Esophagus muscularis mucosa (tissue), 4 donors: Measurements from ENCODE around the gene MORN5. TPM values are rescaled to one million over a fixed set of nuclear protein-coding genes. Genes with fewer than 3 reads are reported as not detected.

Experiments
- DNase-seq: peaks from one replicate; pipeline ENCODE4 v3.0.0-alpha.2; 2017; ENCODE audit errors: extremely low spot score
- H3K27ac ChIP-seq, 4 donors: fragments of 200-600 bp; sonication (generic); replicated peaks in 1 of 4; 1 replicate in 3 of 4; 2 replicates in 1 of 4; pipeline ENCODE4 v1.5.1; 2016 to 2019; ENCODE audit warnings: mild to moderate bottlenecking in 1 of 4
- H3K27me3 ChIP-seq, 4 donors: fragments of 200-600 bp; sonication (generic); one replicate each; pipeline versions ENCODE4 v1.5.1 to v1.6.0; 2016 to 2019
- H3K36me3 ChIP-seq, 4 donors: fragments of 200-600 bp; sonication (generic); one replicate each; pipeline ENCODE4 v1.5.1; 2016 to 2019
- H3K4me1 ChIP-seq, 4 donors: fragments of 200-600 bp; sonication (generic); one replicate each; pipeline ENCODE4 v1.5.1; 2016 to 2019
- H3K4me3 ChIP-seq, 4 donors: fragments of 200-600 bp; sonication (generic); 1 replicate in 2 of 4; 2 replicates in 2 of 4; pipeline ENCODE4 v1.5.1; 2016 to 2019; ENCODE audit warnings: mild to moderate bottlenecking in 4 of 4, moderate library complexity in 1 of 4
- H3K9me3 ChIP-seq, 4 donors: fragments of 200-600 bp; sonication (generic); 1 replicate in 3 of 4; 2 replicates in 1 of 4; pipeline ENCODE4 v1.5.1; 2016 to 2019
- CTCF ChIP-seq, 3 experiments: fragments of 200-600 bp in 2 of 3; fragments of 450-650 bp in 1 of 3; sonication (generic) in 2 of 3; IDR thresholded peaks; one replicate each; pipeline ENCODE4 v1.5.1; 2017 to 2019; ENCODE audit warnings: antibody characterized with exemption in 3 of 3, mild to moderate bottlenecking in 2 of 3, moderate library complexity in 1 of 3
- EP300 ChIP-seq: sonication (generic); formaldehyde crosslinking; IDR thresholded peaks from one replicate; pipeline ENCODE4 v1.6.1; 2017; ENCODE audit warnings: antibody characterized with exemption
- POLR2A ChIP-seq: fragments of 450-650 bp; IDR thresholded peaks from one replicate; pipeline ENCODE4 v1.6.1; 2017; ENCODE audit warnings: antibody characterized with exemption, moderate library complexity, mild to moderate bottlenecking, low read depth
- POLR2AphosphoS5 ChIP-seq, 2 donors: sonication (generic); formaldehyde crosslinking; IDR thresholded peaks; one replicate each; pipeline ENCODE4 v1.6.1; 2017; ENCODE audit warnings: antibody characterized with exemption in 2 of 2
- WGBS: methylation state at CpG from one replicate; pipeline ENCODE4 v1.1.5; 2018; 5-methylcytosine and 5-hydroxymethylcytosine counted together
- intact Hi-C: fragments of 100-400 bp; cut with DNase I; formaldehyde crosslinking; loops from one replicate; pipeline ENCODE4 v1.15.1; 2023
- total RNA-seq, 4 donors: library from RNA; depleted of rRNA; stranded (reverse); fragments of >200 nt; gene quantifications; one replicate each; pipeline versions ENCODE4 v1.1.0 to v1.2.1, GENCODE V29; 2016

Gene MORN5
- total RNA-seq, 4 donors from 2014 or later = 3.9 to 5.8 TPM; not detected in 2

DNA sequence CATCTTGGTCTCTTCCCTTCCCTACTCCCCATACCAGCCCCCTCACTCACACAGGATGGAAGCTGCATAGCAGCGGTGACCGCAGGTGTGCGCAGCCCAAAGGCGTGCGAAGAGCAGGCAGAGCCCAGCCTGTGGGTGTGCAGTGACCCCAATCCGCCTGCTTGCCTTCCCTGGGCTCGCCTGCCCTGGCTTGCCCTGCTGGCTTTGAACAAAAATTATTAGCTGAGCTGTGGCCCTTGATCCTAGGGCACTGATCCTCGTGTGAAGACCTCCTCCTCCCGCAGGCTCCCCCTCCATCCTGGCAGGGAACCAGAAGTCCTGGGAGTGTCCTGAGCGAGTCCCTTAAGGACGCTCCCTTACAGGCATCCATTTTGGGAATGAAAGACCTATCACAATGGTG, 31.9 kb downstream of the MORN5 start:
- Histone ChIP-seq H3K36me3 (no peaks in the 10 kb centered on the region), H3K27me3 (no peaks in the 10 kb centered on the region), H3K4me1 (no peaks in the 10 kb centered on the region), H3K9me3 (no peaks in the 10 kb centered on the region), H3K27ac (no peak overlapping the region), H3K4me3 (no peak overlapping the region)
- no peak for DNase-seq
- 68% methylated on average over 5 of the region's 11 CpGs for WGBS
- intact Hi-C loops = no loop called here
- TF ChIP-seq CTCF (IDR thresholded peaks at IDR 0.05) (no peak), EP300 (no peak), POLR2AphosphoS5 (IDR thresholded peaks at IDR 0.05) (no peak), POLR2A (no peak)

DNA sequence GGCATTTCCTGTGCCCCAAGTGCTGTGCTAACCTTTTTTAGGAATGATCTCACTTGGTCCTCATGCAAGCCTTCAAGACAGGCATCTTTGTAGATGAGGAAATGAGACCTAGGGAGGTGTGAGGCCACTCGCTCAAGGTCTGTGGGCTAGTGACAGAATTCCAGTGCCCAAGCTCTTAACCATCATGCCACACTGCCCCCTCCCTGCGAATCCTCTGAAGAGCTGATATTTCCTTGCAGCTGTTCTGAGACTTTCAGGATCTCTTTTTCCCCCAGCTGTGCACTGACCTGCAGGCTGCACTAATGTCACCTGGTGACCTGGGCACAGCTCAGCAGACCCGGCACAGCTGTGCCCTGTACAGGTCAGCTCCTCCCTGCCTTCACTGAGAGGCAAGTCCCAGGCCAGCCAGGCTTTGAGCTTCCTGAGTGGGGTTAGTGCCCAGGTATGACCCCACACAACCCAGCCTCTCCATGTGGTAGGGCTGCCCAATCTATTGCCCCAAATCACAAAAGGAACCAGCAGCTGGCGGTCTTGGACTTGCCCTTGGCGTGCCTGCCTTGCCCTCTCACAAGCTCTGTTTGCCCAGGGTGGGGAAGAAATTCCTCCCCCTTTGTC, 32.7 kb downstream of the MORN5 start:
- intact Hi-C loops = no loop called here
- 89% methylated on average over 5 of the region's 5 CpGs for WGBS

DNA sequence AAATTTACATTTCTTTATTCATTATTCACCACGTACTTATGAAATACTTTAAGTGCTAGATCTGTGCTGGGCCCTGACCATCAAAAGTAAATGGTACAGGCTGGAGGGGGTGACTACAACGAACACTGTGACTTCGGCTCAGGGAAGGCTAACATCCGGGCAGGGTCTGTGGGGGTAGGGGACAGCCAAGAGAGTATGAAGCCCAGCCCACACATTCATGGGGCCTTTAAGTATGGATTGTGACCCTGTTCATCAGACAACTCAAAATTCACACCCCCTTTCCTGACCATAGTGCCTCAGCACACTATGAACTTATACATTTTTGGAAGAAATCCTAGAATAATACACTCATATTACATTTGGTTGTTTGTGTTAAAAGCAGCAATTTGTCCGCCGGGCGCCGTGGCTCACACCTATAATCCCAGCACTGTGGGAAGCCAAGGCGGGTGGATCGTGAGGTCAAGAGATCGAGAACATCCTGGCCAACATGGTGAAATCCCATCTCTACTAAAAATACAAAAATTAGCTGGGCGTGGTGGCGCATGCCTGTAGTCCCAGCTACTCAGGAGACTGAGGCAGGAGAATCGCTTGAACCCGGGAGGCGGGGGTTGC, 33.3 kb downstream of the MORN5 start:
- Histone ChIP-seq H3K4me3 (no peak overlapping the region), H3K27me3 (peaks cover 0 to 7% (median 0%) of the 10 kb centered on the region in 4 donors), H3K9me3 (no peaks in the 10 kb centered on the region), H3K4me1 (no peaks in the 10 kb centered on the region), H3K36me3 (no peaks in the 10 kb centered on the region), H3K27ac (no peak overlapping the region)
- no peak for DNase-seq
- TF ChIP-seq EP300 = no peak
- no peak for TF ChIP-seq POLR2A
- no peak for TF ChIP-seq CTCF (IDR thresholded peaks at IDR 0.05)
- no peak for TF ChIP-seq POLR2AphosphoS5 (IDR thresholded peaks at IDR 0.05)
- 81% methylated on average over 16 of the region's 16 CpGs for WGBS
- intact Hi-C loops = no loop called here

More for the DNA sequence above, 32.7 kb downstream of the MORN5 start:
- Histone ChIP-seq H3K4me3 (no peak overlapping the region), H3K27ac (no peak overlapping the region), H3K36me3 (no peaks in the 10 kb centered on the region), H3K27me3 (peaks cover 0 to under 1% (median 0%) of the 10 kb centered on the region in 4 donors), H3K9me3 (no peaks in the 10 kb centered on the region), H3K4me1 (no peaks in the 10 kb centered on the region)
- TF ChIP-seq EP300 (no peak), POLR2AphosphoS5 (IDR thresholded peaks at IDR 0.05) (no peak), POLR2A (no peak), CTCF (IDR thresholded peaks at IDR 0.05) (no peak)
- no peak for DNase-seq

- WGBS = 83% methylated on average over 6 of the region's 6 CpGs
- Histone ChIP-seq H3K4me1 (no peaks in the 10 kb centered on the region), H3K27ac (no peak overlapping the region), H3K36me3 (no peaks in the 10 kb centered on the region), H3K27me3 (peaks cover 0 to 13% (median 0%) of the 10 kb centered on the region in 4 donors), H3K9me3 (no peaks in the 10 kb centered on the region), H3K4me3 (no peak overlapping the region)
- DNase-seq = no peak
- TF ChIP-seq POLR2AphosphoS5 (IDR thresholded peaks at IDR 0.05) (no peak), CTCF (IDR thresholded peaks at IDR 0.05) (no peak)
- intact Hi-C loops = no loop called here
These were observed 33.9 kb downstream of the MORN5 start for GRCh38 chr9:122193651-122194050.
